Stimulated activated naive CD8-positive, alpha-beta T cell treated with anti-CD3 and anti-CD28 coated beads, Interleukin-15, amount 100 ng/mL, for 72 hours (primary cell): Measurements from ENCODE around the gene LRFN3.
"Not testable (repeated sequence)": the region's sequence is repeated elsewhere in the genome, so short reads cannot be mapped to it uniquely, and the experiment has no call there.

Experiments used
- ATAC-seq: fragments of 150-1000 bp; cut with Tn5 transposase; 2 replicates; pipeline ENCODE4 v1.10.0; 2021; ENCODE audit warnings: mild to moderate bottlenecking, moderate library complexity
- DNase-seq, 2 donors: peaks; one replicate each; pipeline ENCODE4 v3.0.0; 2021 to 2022
- H3K27ac Mint-ChIP-seq, 2 donors: one replicate each; pipeline ENCODE4 v1.8.0; 2022; ENCODE audit warnings: mild to moderate bottlenecking in 2 of 2, mixed read lengths in 2 of 2, moderate library complexity in 2 of 2
- H3K27me3 Mint-ChIP-seq: one replicate; pipeline ENCODE4 v1.8.0; 2022; ENCODE audit warnings: mixed read lengths
- H3K4me1 Mint-ChIP-seq: one replicate; pipeline ENCODE4 v1.8.0; 2022; ENCODE audit warnings: mild to moderate bottlenecking, mixed read lengths
- H3K4me3 Mint-ChIP-seq, 2 donors: one replicate each; pipeline ENCODE4 v1.8.0; 2022; ENCODE audit warnings: mild to moderate bottlenecking in 2 of 2, mixed read lengths in 2 of 2, moderate library complexity in 1 of 2
- H3K9me3 Mint-ChIP-seq, 2 donors: one replicate each; pipeline ENCODE4 v1.8.0; 2022; ENCODE audit warnings: mixed read lengths in 2 of 2

The LRFN3 gene

GRCh38 chr19:35935911-35936737 is at the start of gene LRFN3:
Gene LRFN3 (plus strand): TSS chr19:35936374. CDS start chr19:35939426, 3,052 bp downstream.
- Mint-ChIP-seq H3K9me3 (no peaks in the 10 kb centered on the region), H3K4me1 (peaks cover 37% of the 10 kb centered on the region), H3K27ac (peak within 1 kb of the TSS; percentile 51 to 88), H3K4me3 (peak within 1 kb of the TSS; percentile 91 to 93), H3K27me3 (no peaks in the 10 kb centered on the region)
- DNase-seq (peak; percentile 41 to 54), ATAC-seq (peak; percentile 34)

GRCh38 chr19:35887197-35887596 is 49.0 kb upstream of the LRFN3 start:
- Mint-ChIP-seq H3K27ac (no peak overlapping the region), H3K4me1 (peaks cover 26% of the 10 kb centered on the region), H3K4me3 (no peak overlapping the region), H3K27me3 (no peaks in the 10 kb centered on the region), H3K9me3 (no peaks in the 10 kb centered on the region)
- DNase-seq (no peak), ATAC-seq (no peak)

- no peak overlapping the region for H3K4me3 Mint-ChIP-seq
- peaks cover 37% of the 10 kb centered on the region for H3K4me1 Mint-ChIP-seq
- H3K9me3 Mint-ChIP-seq: no peaks in the 10 kb centered on the region
These were observed 47.8 kb upstream of the LRFN3 start for GRCh38 chr19:35888398-35888797.

GRCh38 chr19:35889370-35890112 is 46.6 kb upstream of the LRFN3 start:
- peaks cover 41% of the 10 kb centered on the region for H3K4me1 Mint-ChIP-seq
- no peak overlapping the region for H3K27ac Mint-ChIP-seq
- DNase-seq: no peak
- H3K27me3 Mint-ChIP-seq: no peaks in the 10 kb centered on the region
- H3K9me3 Mint-ChIP-seq: no peaks in the 10 kb centered on the region
- peak; percentile 39 for ATAC-seq
- H3K4me3 Mint-ChIP-seq: no peak overlapping the region

More at GRCh38 chr19:35888398-35888797, 47.8 kb upstream of the LRFN3 start:
- H3K27me3 Mint-ChIP-seq: no peaks in the 10 kb centered on the region
- ATAC-seq (no peak), DNase-seq (no peak)
- H3K27ac Mint-ChIP-seq: no peak overlapping the region

GRCh38 chr19:35890113-35890650 is 46.0 kb upstream of the LRFN3 start:
- H3K4me1 Mint-ChIP-seq: peaks cover 41% of the 10 kb centered on the region
- DNase-seq (no peak), ATAC-seq (no peak)
- no peak overlapping the region for H3K4me3 Mint-ChIP-seq
- H3K9me3 Mint-ChIP-seq: no peaks in the 10 kb centered on the region
- H3K27me3 Mint-ChIP-seq: no peaks in the 10 kb centered on the region
- no peak overlapping the region for H3K27ac Mint-ChIP-seq

- not testable (repeated sequence) for DNase-seq, ATAC-seq, H3K9me3 Mint-ChIP-seq, H3K27ac Mint-ChIP-seq, H3K4me3 Mint-ChIP-seq, H3K27me3 Mint-ChIP-seq
- peaks cover 50% of the 10 kb centered on the region for H3K4me1 Mint-ChIP-seq
These were observed 44.4 kb upstream of the LRFN3 start for GRCh38 chr19:35891819-35892218.

- Mint-ChIP-seq H3K9me3 (no peaks in the 10 kb centered on the region), H3K4me1 (peaks cover 60% of the 10 kb centered on the region), H3K27ac (no peak overlapping the region), H3K27me3 (no peaks in the 10 kb centered on the region), H3K4me3 (no peak overlapping the region)
- DNase-seq (no peak), ATAC-seq (no peak)
These were observed 41.8 kb upstream of the LRFN3 start for GRCh38 chr19:35894342-35894741.

- DNase-seq: no peak
- H3K27me3 Mint-ChIP-seq: no peaks in the 10 kb centered on the region
- ATAC-seq: no peak
- peak overlapping the region; percentile 33 to 66 for H3K4me3 Mint-ChIP-seq
- H3K9me3 Mint-ChIP-seq: no peaks in the 10 kb centered on the region
- peaks cover 61% of the 10 kb centered on the region for H3K4me1 Mint-ChIP-seq
- peak overlapping the region in 1 of 2 donors; percentile 6 for H3K27ac Mint-ChIP-seq
These were observed 40.1 kb upstream of the LRFN3 start for GRCh38 chr19:35895911-35896642.

GRCh38 chr19:35896643-35897040 is 39.5 kb upstream of the LRFN3 start:
- Mint-ChIP-seq H3K27ac (peak overlapping the region; percentile 34 to 52), H3K4me3 (peak overlapping the region in 1 of 2 donors; percentile 66), H3K4me1 (peaks cover 65% of the 10 kb centered on the region), H3K27me3 (no peaks in the 10 kb centered on the region), H3K9me3 (no peaks in the 10 kb centered on the region)
- DNase-seq (no peak), ATAC-seq (no peak)

- peaks cover 70% of the 10 kb centered on the region for H3K4me1 Mint-ChIP-seq
- no peaks in the 10 kb centered on the region for H3K27me3 Mint-ChIP-seq
- DNase-seq: no peak
- H3K9me3 Mint-ChIP-seq: no peaks in the 10 kb centered on the region
- peak overlapping the region; percentile 92 to 93 for H3K4me3 Mint-ChIP-seq
- no peak for ATAC-seq
- peak overlapping the region; percentile 61 to 96 for H3K27ac Mint-ChIP-seq
These were observed 38.3 kb upstream of the LRFN3 start for GRCh38 chr19:35897706-35898451.

- Mint-ChIP-seq H3K27me3 (no peaks in the 10 kb centered on the region), H3K4me1 (peaks cover 70% of the 10 kb centered on the region), H3K4me3 (peak overlapping the region; percentile 92 to 93), H3K27ac (peak overlapping the region; percentile 96), H3K9me3 (no peaks in the 10 kb centered on the region)
- DNase-seq: no peak
- no peak for ATAC-seq
These were observed 37.7 kb upstream of the LRFN3 start for GRCh38 chr19:35898499-35898809.

- Mint-ChIP-seq H3K9me3 (no peaks in the 10 kb centered on the region), H3K27me3 (no peaks in the 10 kb centered on the region), H3K4me3 (peak overlapping the region; percentile 92 to 93), H3K27ac (peak overlapping the region; percentile 96), H3K4me1 (peaks cover 79% of the 10 kb centered on the region)
- ATAC-seq (peak; percentile 72), DNase-seq (peak; percentile 82 to 88)
These were observed 36.5 kb upstream of the LRFN3 start for GRCh38 chr19:35899547-35900214.

GRCh38 chr19:35901055-35901644 is 35.0 kb upstream of the LRFN3 start:
- Mint-ChIP-seq H3K4me3 (peak overlapping the region; percentile 92 to 93), H3K4me1 (peaks cover 78% of the 10 kb centered on the region), H3K27me3 (no peaks in the 10 kb centered on the region), H3K9me3 (no peaks in the 10 kb centered on the region), H3K27ac (peak overlapping the region; percentile 96)
- no peak for ATAC-seq
- no peak for DNase-seq
